GM12875 (cell line): Measurements from ENCODE around the gene CIAO1.
"Not testable (repeated sequence)": the region's sequence is repeated elsewhere in the genome, so short reads cannot be mapped to it uniquely, and the experiment has no call there.

Experiments
- H3K4me3 ChIP-seq: one replicate; pipeline ENCODE4 v1.5.1; 2011; ENCODE audit warnings: low read depth, low read length, control low read depth
- CTCF ChIP-seq: IDR thresholded peaks from 2 replicates; pipeline ENCODE4 v1.5.1; 2011; ENCODE audit warnings: low read depth, mild to moderate bottlenecking, control low read depth, inconsistent platforms, low read length, moderate library complexity, borderline replicate concordance; ENCODE audit not compliant: insufficient read depth

Gene CIAO1

GRCh38 chr2:96251721-96252292 is 14.2 kb upstream of the CIAO1 start:
- no peak for TF ChIP-seq CTCF
- no peak overlapping the region for H3K4me3 ChIP-seq

GRCh38 chr2:96252526-96252925 is 13.5 kb upstream of the CIAO1 start:
- no peak for TF ChIP-seq CTCF
- H3K4me3 ChIP-seq, result no peak overlapping the region

- no peak overlapping the region for H3K4me3 ChIP-seq
- TF ChIP-seq CTCF, result no peak
Measured at GRCh38 chr2:96253006-96253405, 13.0 kb upstream of the CIAO1 start.

GRCh38 chr2:96254571-96254970 is 11.5 kb upstream of the CIAO1 start:
- TF ChIP-seq CTCF, result no peak
- no peak overlapping the region for H3K4me3 ChIP-seq

- TF ChIP-seq CTCF, result no peak
- H3K4me3 ChIP-seq, result no peak overlapping the region
Measured at GRCh38 chr2:96256611-96257113, 9.4 kb upstream of the CIAO1 start.

- H3K4me3 ChIP-seq, result not testable (repeated sequence)
Measured at GRCh38 chr2:96257744-96258143, 8.3 kb upstream of the CIAO1 start.

- TF ChIP-seq CTCF, result no peak
Measured at GRCh38 chr2:96258166-96259022, 7.6 kb upstream of the CIAO1 start.

More at GRCh38 chr2:96258166-96259022, 7.6 kb upstream of the CIAO1 start:
- no peak overlapping the region for H3K4me3 ChIP-seq
